Posterior cingulate gyrus (tissue), 11 donors: ENCODE measurements around the gene TMED1.
"Not testable (repeated sequence)": the region's sequence is repeated elsewhere in the genome, so short reads cannot be mapped to it uniquely, and the experiment has no call there.

Experiments
- DNase-seq, 10 donors: peaks; one replicate each; pipeline versions ENCODE4 v3.0.0 to v3.0.0-alpha.2; 2020 to 2021; ENCODE audit warnings: mixed read lengths in 3 of 10
- intact Hi-C: fragments of 100-400 bp; cut with DNase I; formaldehyde crosslinking; loops from one replicate; pipeline ENCODE4 v1.15.1; 2023

Gene TMED1

DNA sequence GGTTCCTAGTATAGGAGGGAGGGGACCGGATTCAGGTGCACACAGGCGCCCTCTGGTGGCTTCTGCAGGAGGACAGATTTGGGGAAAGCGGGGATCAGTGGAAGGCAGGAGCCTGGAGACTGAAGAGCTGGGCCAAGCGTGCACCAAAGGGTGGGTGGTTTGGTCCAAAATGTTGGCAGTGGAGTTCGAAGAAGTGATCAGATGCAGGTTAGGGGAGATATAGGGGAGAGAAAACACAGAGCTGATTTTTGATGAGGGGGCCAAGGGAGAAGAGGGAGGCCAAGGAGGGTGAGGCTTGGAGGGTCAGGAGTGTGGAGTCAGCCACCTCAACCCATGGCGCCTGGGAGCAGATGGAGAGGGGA, 28.5 kb upstream of the TMED1 start:
- intact Hi-C loops = loop anchor here (5.0 kb wide), 2 partner anchors 97 to 147 kb away; partner anchors contain the start of gene DNM2
- peak; percentile 62 to 97 (median 88) for DNase-seq

DNA sequence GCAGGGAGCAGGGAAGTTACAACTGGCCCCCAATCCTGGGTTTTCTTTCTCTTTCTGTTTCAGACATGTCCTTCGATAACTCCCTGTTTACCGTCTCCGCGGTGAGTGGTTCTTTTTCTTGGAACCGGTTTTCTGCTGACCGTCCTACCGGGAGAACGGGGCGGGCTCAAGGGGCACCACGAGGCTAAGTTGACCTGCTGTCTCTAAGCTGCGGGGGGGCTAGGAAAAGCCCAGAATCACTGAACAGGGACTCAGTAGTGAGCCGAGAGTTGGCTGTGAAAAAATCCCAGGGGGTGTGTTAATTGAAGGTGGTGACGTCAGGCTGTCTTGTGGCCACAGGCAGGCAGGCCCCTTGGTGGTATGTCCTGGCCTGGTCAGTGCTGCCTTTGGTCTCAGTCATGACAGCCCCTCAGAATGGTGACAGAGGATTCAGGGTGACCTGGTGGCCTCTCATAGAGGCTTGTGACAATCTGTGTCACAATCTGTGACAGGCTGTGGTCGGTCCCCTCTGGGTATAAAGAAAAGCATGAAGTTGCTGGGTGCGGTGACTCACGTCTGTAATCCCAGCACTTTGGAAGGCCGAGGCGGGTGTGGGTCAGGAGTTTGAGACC, 27.2 kb upstream of the TMED1 start:
- no peak for DNase-seq

DNA sequence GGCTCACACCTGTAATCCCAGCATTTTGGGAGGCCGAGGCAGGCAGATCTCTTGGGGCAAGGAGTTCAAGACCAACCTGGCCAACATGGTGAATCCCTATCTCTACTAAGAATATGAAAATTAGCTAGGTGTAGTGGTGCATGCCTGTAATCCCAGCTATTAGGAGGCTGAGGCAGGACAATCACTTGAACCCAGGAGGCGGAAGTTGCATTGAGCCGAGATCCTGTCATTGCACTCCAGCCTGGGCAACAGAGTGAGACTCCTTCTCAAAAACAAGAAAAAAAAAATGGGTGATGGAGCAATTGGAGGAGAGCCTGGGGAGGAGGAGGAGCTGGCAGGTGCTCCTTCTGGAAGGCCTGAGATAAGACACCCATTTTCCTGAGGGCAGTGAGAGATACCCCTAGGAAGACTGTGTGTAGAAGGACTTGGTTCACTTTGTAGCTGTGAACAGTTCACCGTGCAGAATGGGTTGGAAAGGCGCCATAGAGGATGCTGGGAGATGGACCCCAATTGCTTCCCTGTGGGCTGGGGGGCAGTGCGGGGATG, 26.6 kb upstream of the TMED1 start:
- intact Hi-C loops = loop anchor here (5.0 kb wide), 2 partner anchors 95 to 145 kb away; partner anchors contain the start of gene DNM2
- DNase-seq = no peak

More for the DNA sequence above, 27.2 kb upstream of the TMED1 start:
- intact Hi-C loops = loop anchor here (5.0 kb wide), 2 partner anchors 96 to 146 kb away; partner anchors contain the start of gene DNM2

DNA sequence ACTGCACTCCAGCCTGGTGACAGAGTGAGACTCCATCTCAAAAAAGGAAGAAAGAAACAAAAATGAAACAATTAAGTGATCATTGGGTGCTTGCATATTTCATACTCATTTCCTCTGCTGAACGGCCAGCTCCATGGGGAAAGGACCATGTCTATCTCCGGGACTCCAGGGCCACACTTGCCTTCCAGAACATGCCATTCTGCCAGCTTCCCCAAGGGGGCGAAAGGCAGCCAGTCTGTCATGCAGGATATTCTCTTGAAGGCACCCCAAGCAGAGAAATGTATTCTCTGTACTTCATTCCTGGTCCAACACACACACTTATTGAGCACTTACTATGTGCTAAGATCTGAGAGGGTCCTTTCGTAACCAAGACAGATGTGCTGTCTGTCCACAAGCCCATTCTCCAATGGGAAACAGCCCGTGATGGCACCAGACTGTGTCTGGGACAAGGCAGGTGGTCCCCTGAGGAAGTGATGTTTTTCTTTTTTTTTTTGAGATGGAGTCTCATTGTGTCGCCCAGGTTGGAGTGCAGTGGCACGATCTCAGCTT, 25.2 kb upstream of the TMED1 start:
- intact Hi-C loops = loop anchor here (5.0 kb wide), 2 partner anchors 94 to 144 kb away; partner anchors contain the start of gene DNM2
- no peak for DNase-seq

DNA sequence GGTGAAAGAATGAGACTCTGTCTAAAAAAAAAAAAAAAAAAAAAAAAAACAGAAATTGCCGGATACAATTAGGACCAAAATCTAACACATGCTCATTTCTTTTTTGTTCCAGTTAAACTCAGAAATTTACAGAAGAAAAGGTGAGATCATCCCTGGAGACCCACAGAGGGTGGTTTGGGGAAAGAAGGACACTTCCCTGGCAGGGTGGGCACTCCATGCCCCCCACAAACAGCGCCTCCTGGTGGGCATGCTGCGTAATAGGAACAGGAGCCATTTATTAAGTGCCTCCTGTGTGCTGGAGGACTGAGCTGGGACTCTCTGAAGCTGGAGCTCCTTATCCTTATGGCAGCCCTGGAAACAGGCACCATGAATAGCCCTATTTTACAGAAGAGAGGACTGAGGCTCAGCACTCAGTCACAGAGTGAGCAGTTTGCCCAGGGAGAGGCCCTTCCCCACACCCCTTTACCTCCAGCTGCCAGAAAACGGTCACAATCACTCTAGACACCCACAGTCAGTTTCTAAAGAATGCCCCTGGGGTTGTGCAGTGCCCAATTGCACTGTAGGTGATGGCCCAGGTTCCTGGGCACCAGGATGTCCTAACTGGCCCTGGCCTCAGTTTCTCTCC, 22.3 kb upstream of the TMED1 start:
- DNase-seq = no peak
- intact Hi-C loops = no loop called here

DNA sequence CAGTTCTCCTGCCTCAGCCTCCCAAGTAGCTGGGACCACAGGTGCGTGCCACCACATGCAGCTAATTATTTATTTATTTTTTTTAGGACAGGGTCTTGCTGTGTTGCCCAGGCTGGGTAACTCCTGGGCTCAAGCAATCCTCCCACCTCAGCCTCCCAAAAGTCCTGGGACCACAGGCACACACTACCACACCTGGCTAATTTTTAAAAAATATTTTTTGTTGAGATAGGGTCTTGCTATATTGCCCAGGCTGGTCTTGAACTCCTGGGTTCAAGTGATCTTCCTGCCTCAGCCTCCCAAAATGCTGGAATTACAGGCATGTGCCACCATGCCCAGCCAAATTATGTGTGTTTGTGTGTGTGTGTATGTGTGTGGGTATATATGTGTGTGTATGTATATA, 20.9 kb upstream of the TMED1 start:
- intact Hi-C loops, DNase-seq: not testable (repeated sequence)

DNA sequence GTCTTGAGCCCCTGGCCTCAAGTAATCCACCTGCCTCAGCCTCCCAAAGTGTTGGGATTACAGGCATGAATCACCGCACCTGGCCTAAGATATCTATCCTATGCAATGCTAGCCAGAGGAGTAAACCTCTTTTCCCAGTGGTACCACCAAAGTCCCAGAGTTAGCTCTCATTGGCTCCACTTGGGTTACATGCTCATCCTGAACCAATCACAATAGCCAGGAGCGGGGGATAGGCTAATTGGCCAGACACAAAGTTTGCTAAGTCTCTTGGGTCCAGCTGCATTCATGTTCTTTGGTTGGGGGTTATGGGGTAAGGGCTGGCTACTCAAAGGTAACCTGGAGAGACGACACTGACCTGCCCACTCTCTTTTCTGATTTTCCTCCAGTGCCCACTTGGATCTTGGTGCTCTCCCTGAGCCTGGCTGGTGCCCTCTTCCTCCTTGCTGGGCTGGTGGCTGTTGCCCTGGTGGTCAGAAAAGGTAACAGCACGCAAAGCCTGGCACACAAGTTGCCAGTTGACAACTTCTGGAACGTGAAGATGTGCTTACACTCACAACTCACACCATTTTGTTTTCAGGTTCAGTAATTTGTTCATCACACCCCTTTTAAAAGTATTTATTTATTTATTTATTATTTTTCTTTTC, 20.0 kb upstream of the TMED1 start:
- intact Hi-C loops = no loop called here
- DNase-seq = no peak

DNA sequence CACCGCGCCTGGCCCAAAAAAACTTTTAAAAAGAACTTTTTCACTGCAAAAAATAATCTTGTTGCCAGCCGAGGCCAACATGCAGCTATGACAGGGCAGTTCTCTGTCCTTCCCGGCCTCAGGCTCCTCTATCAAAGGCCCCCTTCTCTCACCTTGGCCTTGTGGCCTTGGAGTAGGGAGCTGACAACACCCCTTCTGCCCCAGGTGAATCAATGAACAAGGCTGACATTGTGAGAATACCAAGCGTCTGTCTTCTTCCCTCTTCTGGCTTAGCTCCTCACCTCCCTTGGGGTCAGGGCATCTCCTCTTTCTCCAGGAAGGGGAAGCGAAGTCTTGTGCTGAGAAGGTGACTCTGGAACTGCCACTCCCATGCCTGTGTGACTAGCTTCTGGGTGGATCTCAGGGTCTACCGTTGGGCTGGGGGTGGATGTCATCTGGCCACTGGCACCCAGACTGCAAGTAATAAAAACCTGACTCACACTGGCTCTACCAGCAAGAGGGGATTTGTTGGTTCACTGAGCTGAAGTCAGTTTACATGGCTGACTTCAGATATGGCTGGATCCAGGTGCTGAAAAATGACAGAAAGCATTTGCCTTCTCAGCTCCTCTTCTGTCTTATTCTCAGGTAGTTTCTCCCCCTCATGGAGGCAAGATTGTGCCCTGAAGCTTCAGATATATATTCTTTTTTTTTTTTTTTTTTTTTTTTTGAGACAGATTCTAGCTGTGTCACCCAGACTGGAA, 18.5 kb upstream of the TMED1 start:
- intact Hi-C loops = no loop called here

DNA sequence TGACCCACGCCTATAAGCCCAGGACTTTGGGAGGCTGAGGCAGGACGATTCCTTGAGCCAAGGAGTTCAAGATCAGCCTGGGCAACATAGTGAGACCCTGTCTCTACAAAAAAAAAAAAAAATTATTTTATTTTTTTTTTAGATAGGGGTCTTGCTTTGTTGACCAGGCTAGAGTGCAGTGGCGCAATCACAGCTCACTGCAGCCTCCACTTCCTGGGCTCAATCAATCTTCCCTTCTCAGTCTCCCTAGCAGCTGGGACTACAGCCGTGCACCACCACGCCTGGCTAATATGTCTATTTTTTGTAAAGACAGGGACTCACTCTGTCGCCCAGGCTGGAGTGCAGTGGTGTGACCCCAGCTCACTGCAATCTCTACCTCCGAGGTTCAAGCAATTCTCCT, 16.9 kb upstream of the TMED1 start:
- DNase-seq = no peak
- intact Hi-C loops = no loop called here

More for the DNA sequence above, 18.5 kb upstream of the TMED1 start:
- no peak for DNase-seq

DNA sequence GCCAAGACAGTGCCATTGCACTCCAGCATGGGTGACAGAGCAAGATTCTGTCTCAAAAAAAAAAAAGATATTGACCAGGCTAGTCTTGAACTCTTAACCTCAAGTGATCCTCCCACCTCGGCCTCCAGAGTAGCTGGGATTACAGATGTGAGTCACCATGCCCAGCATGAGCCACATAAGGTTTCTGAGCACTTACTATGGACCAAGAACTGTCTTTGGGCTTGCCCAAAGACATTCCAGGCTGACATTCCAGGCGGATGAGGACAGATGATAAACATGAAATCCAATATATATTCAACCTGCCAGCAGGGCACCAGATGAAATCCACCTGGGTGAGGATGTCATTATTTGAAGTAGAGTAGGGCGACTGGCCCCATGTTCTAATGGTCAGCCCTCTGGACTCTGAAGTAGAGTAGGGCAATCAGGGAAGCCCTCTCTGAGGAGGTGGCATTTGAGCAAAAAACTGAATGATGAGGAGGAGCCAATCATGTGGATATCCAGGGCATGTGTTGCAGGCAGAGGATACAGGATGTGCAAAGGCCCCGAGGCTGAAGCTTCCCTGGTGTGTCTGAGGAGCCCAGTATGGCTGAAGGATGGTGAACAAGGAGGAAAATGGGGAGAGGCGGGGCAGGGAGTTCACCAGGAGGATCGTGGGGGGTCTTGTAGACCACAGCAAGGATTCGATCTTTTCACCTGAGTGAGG, 16.2 kb upstream of the TMED1 start:
- intact Hi-C loops = no loop called here
- no peak for DNase-seq

DNA sequence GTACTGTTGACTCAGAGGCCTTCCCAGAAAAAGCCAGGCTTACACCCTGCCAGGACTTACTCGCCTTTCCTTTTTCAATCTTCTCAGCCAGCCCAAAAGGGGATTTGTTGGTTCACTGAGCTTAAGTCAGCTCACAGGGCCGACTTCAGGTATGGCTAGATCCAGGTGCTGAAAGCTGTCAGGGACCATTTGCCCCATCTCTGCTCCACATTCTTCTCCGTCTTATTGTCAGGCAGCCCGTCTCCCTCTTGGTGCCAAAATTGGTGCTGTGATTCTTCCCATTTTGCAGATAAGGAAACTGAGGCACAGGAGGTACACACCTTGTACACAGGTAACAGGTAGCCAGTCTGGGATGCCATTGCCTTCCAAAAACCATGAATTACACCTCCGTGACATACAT, 14.6 kb upstream of the TMED1 start:
- intact Hi-C loops = no loop called here
- no peak for DNase-seq

DNA sequence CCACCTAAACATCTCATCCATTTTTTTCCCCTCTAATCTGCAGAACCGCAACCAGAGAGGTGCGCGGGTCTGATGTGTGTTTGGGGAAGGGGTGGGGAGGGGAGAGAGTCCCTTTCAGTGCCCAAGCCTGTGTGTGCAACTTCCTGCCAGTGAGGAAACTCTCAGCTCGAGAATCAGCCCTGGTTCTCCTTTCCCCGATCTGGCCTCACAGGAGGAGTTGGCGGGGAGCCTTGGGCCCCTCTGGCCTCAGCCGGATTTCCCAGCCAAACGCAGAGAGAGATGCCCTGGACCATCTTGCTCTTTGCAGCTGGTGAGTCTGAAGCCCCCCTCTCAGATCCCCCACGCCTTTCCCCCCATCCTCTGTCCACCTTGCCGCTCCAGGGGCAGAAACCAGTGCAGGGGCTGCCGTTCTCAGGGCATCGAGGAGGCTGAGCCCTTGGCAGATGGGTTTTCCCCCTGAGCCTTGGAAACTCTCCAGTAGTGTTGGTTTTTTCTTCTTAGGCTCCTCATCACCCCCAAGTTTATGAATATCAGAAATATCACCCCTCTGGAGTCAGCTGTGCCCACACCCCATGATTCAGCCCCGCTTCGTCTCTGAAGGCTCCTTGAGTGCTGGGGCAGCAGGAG, 12.3 kb upstream of the TMED1 start, which contains the start of gene C19orf38:
C19orf38 (plus strand) TSS at position 186 of the 627 bp plus-strand sequence; CDS start at position 280, 94 bp downstream.
- no peak for DNase-seq
- intact Hi-C loops = no loop called here

DNA sequence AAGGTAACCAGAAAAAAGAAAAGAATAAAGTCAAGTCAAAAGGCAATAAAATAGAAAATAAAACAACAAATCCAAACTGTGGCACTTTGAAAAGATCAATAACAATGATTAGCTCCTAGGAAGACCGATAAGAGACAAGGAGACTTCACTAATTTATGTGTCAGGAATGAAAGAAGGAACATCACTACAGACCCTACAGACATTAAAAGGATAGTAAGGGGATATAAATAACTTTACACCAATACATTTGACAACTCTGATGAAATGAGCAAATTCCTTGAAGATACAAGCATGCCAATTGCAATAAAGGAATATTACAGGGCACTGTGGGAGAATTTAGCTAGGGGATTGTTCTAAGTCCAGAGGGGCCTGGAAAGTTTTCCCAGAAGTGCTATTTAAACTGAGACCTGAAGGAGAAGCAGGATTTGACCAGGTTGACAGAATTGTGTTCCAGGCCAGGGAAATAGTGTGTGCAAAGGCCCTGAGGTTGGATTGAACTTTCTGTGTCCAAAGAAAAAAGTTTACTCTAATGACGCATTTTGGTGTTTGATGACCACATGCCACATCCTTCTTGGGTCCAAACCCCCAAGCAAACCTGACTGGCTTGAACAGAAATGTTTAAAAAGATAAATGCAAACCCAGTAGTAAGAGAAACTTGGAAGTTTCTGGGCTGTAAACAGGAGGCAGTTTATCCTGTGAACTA, 10.6 kb upstream of the TMED1 start:
- DNase-seq = no peak
- intact Hi-C loops = no loop called here

DNA sequence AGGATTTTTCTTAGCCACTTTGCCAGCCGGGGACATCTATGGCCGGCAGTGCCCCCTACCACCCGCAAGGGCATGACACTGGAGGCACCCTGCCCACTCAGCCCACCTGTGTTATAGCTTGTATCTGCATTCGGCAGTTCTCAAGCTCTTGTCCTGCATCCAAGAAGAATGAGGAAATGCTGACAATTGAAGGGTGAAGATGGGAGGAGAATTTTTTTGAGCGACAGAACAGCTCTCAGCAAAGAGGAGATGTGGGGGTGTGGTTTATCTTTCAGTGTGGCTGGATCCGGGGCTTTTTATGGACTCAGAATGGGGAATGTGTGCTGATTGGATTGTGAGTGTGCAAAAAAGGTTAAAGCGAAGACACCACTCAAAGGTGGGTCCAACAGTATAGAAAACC, 6.8 kb upstream of the TMED1 start:
- intact Hi-C loops = no loop called here
- DNase-seq = no peak

DNA sequence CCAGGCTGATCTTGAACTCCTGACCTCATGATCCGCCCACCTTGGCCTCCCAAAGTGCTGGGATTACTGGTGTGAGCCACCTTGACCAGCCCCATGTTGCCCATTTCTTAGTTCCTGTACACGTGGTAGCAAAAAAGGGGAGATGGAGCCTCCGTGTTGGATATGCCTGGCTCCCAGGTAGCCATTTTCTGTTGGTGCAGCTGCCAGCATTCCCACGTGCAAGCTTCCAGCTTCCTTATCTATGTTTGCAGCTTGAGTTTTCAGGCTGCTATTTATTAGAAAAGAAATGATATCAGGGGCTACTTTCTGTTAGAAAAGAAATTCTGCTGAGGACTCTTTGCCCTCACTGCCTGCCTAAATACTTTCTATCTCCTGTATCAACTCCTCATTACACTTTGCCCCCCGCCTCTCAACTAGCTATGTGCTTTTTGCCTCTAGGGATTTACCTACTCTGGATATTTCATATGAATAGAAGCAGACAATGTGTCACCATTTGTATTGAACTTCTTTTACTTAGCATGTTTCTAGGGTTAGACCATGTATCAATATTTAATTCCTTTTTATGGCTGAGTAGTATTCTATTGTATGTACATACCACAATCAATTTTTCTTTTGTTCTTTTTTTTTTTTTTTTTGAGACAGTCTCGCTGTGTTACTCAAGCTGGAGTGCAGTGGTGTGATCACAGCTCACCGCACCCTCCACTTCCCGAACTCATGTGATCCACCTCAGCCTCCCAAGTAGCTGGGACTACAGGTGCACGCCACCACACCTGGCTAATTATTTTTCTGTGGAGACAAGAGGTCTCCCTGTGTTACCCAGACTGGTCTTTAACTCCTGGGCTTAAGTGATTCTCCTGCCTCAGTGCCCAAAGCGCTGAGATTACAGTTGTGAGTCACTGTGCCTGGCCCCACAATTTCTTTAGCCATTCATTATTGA, 3.4 kb upstream of the TMED1 start:
- peak in 1 of 10 donors; percentile 24 for DNase-seq
- intact Hi-C loops = loop anchor here (10.0 kb wide), 1 partner anchor 125 kb away; the partner anchor contains the start of gene DNM2

DNA sequence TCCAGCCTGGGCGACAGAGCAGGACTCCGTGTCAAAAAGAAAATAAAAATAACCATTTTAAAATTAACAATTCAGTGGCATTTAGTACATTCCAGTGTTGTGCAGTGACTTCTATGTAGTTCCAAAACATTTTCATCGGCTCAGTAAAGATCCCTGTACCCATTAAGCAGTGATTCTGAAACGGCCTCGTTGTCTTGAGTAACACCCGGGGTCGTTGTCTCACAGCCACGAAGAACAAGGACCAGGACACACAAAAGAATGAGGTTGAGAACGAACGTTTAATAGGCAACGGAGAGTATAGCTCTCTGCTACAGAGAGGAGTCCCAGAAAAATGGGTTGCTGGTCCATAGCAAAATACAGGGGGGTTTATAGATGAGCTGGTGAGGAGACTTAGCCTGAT, 2.4 kb upstream of the TMED1 start:
- intact Hi-C loops = loop anchor here (10.0 kb wide), 1 partner anchor 124 kb away; the partner anchor contains the start of gene DNM2
- peak in 1 of 10 donors; percentile 3 for DNase-seq

DNA sequence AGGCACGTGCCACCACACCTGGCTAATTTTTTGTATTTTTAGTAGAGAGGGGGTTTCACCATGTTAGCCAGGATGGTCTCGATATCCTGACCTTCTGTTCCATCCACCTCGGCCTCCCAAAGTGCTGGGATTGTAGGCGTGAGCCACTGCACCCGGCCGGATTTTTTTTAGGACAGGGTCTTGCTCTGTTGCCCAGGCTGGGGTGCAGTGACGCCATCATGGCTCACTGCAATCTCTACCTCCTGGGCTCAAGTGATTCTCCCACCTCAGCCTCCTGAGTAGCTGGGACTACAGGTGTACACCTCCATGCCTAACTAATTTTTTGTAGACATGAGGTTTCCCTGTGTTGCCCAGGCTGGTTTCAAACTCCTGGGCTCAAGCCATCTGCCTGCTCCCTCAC, 1.6 kb upstream of the TMED1 start:
- intact Hi-C loops = loop anchor here (2.0 to 10.0 kb wide), 2 partner anchors 33 to 123 kb away; partner anchors contain the start of genes CARM1 and DNM2
- peak in 1 of 10 donors; percentile 60 for DNase-seq
